HG02970 (cell line): Measurements from ENCODE around the gene ARSB.
"Not testable (repeated sequence)": the region's sequence is repeated elsewhere in the genome, so short reads cannot be mapped to it uniquely, and the experiment has no call there.

Source experiments
- ATAC-seq: cut with Tn5 transposase; IDR thresholded peaks from one replicate; pipeline ENCODE4 v1.9.1; 2021; ENCODE audit warnings: mild to moderate bottlenecking, moderate library complexity, moderate number of reproducible peaks; ENCODE audit not compliant: unreplicated experiment, low FRiP score

Gene ARSB

GRCh38 chr5:78958672-78959445 is 26.3 kb downstream of the ARSB start:
- ATAC-seq, result no peak

DNA sequence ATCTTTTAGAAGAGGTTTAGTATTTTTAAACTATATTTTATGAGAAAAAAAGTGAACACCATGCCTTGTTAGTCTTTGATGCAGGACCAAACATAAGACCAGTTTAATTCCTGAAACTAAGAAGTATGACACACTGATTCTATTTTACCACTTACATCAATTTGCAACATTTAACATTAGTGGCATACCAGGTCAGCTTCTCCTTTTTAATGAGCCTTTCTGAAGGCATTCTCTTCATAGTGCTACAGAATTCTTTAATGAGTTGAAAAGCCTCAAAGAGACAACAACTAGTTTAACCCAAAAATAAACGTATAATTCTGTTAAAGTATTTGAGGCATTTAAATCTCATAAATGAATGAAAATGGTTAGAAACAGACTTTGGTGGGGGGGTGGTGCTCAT is 28.2 kb downstream of the ARSB start:
- ATAC-seq, result no peak

GRCh38 chr5:78953092-78953800 is 31.9 kb downstream of the ARSB start:
- no peak for ATAC-seq

DNA sequence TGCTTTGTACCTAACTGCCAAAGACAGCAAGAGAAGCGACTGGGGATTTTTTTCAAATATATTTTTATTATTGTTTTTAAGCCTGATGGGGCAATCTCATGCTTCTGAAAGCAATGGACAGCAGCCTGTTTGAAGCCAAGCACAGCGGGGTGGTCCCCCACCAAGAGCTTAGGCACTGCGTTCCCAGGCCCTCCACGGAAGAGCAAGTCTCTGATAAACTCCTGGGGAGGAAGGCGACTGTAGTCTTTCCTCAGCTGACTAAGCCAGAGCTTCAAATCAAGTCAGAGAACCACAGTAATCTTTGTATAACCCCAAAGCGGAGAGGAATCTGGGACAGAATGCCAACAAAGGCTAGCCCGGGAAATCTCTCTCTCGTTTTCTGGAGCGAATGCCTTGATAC is 54.4 kb downstream of the ARSB start:
- ATAC-seq, result no peak

DNA sequence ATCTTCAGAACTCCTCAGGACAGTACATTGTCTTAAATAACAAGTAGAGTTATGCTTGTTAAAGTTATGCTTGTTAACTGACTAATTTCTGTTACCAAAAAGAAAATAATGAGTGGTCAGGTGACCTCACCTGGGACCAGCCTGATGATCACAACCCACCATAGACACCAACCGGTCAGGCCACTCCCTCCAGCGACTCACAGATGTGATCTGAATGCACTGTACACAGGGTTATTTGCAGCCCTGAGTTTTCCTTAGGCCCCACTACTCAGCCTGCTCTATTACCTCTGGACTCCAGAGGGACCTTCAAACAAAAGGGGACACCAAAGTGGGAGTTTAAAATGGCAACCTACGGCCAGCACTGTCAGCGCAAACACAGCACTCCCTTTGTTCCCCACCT is 55.3 kb downstream of the ARSB start:
- ATAC-seq, result no peak

- no peak for ATAC-seq
Observed at GRCh38 chr5:78927657-78928282, 57.3 kb downstream of the ARSB start.

GRCh38 chr5:78926252-78926651 is 58.9 kb downstream of the ARSB start:
- no peak for ATAC-seq

DNA sequence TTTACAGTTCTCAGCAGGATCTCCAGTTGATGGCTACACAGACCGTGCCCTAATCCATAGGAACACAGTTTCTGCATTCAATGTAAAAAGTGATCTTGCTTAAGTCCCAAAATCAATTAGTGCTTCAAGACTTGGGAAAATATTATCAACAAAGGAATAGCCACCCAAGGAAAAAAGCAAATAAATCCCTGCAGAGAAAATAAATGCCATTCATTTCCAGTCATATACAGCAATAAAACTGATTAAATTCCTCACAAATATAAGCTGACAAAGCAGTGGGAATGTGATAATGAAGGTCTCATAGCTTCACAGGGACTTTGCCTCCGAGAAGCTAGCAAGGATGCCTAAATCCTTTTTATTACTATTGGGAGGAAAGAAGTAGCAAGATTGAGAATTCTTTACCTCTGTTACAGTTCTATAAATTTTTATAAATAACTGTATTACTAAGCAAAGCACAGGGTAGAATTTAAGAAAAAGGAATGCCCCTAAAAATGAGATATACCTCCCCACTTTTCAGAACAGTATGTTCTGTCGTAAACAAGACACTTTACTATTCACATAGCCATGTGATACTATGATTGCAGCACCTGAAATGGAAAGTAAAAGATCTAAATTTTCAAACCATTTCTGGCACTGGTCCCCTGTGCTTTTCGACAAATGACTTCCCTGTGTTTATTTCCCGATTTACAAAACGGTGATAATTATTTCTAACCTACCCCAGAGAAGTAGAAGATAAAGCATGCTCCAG is 59.8 kb downstream of the ARSB start:
- no peak for ATAC-seq

DNA sequence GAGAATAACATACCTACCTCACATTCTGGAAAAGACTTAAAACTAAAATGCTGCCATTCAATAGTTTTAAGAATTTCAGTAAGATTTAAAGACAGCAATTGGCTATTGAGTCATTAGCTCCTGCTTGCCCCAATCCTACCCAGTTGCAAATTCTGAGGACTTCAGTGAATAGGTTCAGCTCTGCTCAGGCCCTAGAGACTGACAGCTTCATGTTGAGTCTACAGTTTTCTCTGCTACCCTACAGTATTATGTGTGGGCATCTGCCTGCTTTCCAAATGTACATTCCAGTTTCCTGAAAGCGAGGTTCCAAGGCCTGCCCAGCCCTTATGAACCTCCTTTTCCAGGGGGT is 61.5 kb downstream of the ARSB start:
- ATAC-seq, result no peak

DNA sequence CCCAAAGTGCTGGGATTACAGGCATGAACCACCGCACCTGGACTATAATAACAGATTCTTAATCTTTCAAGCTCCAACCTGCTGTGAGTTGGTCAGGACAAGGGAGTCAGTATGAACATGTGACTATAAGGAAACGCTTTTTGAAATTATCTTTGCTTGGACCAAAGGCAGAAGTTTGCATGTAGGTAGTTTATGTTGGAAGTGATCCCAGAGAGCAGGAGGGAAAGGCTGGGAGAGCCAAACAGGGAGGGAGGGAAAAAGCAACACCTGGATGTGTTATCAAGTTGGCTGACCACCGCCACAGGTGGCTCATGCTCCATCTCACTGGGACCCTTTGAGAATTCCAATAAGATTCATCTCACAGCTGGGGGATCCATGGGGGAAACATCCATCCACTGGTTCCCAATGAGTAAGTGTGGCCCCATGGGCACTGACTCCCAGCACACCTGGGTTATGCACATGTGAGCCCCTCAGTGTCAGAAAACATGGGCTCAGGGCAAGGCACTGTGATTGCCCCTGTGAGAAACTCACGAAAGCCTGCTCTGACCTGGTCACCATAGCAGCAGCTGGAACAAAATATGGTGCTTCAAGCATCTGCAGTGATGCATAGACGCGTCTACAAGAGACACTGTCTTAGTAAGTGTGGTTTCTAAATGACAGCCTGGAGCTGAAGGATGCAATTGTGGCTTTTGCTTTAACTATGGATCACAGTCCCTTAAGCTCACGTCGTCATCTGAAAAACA is 62.1 kb downstream of the ARSB start:
- ATAC-seq, result no peak

DNA sequence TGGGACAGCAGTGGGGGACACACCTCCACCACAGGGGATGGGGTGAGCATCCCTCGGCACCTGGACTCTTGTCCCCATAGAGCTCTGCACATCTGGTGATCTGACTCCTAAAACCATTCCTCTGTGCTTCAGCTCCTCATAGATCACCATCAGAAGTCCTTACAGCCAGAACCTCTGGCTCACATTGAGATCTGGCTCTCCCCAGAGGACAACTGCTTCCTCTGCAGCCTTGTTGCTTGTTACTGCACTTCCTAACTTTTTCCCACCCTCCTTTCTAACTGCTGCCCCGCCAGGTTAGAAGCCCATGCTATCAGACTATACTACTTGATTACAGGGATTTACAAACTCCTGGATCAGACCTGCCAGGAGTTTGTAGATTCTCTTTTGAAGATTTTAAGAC is 64.5 kb downstream of the ARSB start:
- no peak for ATAC-seq

DNA sequence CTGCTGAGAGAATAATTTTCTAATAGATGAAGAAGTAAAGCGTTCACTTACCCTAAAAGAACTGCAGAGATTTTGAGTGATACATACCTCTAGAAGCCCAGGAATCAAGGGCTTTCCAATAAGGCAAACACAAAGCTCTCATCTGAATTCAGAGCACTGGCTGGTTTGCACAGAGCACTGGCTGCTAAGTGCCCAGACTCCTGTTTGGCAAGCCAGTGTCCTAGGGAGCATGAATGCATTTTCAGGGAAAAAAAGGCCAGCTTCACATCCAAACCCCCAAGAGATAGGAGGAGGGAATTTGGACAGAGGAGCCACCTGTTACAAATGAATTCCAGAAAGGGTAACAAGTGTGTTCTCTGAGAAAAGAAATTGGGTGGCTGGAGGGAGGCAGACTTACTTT is 65.3 kb downstream of the ARSB start:
- no peak for ATAC-seq

DNA sequence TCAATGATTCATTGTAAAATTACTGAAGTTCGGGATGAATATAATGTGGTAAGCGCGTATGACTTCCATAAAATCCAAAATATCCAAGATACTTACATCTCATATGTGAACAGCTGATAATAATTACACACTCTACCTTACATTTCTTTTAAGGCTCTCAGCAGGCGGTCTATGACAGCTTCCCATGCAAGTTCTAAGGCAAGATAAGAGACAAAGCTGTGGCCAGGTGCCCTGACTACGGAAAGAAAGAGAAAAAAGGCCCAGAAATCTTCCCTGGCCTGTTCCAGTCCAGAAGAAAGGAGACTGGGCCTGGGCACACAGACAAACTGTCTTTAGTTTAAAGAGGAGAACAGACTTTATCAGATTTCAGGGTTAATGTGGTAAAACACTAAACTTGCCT is 69.1 kb downstream of the ARSB start:
- ATAC-seq, result no peak

GRCh38 chr5:78915170-78915569 is 69.9 kb downstream of the ARSB start:
- no peak for ATAC-seq

DNA sequence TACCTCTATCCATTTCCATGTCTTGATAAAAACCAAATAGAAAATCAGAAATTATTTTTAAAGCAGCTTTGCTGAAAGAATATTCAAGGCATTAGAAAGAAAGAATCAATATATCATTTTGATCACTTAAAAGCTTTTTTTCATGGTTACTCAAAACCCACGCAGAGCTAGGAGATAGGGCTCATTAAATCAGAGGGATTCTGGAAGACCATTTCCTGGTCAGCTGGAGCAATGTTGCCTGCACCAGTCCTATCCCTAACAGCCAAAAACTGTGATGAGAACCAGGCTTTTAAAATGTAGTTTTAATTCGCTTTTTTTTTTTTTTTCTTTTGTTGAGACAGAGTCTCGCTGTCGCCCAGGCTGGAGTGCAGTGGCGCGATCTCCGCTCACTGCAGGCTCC is 72.3 kb downstream of the ARSB start:
- ATAC-seq, result no peak

DNA sequence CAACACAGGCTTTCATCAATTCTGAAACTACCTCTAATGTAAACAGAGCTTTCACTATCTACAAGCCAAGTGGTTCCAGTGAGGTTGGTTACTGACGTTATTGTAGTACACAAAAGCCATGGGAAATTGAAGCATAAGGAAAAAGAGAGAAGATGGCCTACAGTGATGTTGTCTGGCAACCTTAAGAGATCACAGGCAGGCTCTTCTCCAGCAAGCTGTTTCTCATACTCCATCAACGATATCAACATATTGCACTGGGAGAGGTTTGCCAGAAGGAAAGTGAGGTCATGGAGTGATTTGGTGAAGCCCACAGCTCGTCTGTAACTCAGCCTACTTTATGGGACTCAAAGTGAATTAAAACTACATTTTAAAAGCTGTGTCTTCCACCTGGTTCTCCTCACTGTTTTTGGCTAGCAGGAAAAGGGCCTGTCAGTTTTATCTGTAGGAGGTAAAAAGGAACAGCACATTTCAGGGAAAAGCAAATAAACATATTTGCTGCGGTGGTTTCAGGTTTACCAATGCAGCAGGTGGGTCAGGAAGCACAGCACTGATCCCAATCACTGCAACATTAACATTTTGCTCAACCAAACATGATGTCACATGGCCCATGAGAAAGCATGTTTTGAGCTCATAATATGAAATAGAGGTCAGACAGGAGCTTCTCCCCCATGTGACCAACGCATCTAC is 72.9 kb downstream of the ARSB start:
- no peak for ATAC-seq

DNA sequence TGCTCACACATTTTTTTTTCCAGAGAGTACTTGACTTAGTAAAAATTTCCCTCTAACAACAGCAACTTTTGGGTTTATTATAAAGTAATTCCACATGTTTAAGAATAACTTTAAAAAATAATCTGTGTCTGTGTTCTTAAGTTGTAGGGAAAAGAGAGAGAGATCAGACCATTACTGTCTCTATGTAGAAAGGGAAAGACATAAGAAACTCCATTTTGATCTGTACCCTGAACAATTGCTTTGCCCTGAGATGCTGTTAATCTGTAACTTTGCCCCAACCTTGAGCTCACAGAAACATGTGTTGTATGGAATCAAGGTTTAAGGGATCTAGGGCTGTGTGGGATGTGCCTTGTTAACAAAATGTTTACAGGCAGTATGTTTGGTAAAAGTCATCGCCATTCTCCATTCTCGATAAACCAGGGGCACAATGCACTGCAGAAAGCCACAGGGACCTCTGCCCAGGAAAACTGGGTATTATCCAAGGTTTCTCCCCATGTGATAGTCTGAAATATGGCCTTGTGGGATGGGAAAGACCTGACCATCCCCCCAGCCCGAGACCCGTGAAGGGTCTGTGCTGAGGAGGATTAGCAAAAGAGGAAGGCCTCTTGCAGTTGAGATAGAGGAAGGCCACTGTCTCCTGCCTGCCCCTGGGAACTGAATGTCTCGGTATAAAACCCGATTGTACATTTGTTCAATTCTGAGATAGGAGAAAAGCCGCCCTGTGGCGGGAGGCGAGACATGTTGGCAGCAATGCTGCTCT is 75.7 kb downstream of the ARSB start:
- ATAC-seq, result not testable (repeated sequence)

DNA sequence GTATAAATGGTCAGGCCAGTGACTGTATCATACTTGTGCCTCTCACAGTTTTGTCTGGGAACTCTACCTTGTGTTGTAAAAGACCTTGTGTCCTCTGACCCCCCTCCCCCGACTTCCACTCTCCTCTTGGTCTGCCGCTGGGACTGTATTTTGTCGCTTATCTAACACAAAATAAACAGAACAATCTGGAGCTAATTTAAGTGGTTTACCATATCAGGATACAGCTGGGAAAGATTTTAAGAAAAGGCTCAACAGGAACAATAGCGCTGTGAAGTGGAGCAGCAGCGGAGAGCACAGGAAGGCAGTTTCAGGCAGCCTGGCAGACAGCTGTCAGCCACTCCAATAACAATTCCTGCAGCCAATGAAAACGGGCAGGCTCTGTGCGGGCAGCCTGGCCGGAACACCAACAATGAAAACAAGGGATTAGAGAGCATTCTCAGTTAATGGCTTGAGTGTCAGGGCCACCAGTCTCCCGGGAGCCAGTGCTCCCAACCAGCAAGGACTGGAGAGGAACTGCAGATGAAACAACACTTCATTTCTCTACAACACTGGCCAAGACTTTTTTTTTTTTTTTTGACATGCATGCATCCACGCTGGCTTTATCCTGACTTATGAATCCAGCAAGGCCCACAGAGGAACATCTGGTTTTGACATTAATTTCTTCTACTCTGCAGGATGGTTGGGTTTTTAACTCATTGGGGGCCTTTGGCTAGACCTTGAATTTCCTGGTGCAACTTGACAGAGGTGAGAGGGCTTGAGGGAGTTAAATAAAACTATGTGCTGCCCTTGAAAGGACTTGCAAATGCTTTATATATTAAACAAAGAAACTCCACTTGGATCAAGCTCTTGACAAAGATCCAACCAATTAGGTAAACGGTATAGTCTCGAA is 76.7 kb downstream of the ARSB start:
- ATAC-seq, result no peak
